ENCODE measurements around the gene YPEL3. TPM values are rescaled to one million over a fixed set of nuclear protein-coding genes. Genes with fewer than 3 reads are reported as not detected.

Gene YPEL3
- total RNA-seq, 2 donors from 2014 or later, result 69.2 to 105 TPM

GRCh38 chr16:30049871-30050270, 46.1 kb downstream of the YPEL3 start:
- no peak overlapping the region for H3K27ac ChIP-seq
- no peaks in the 10 kb centered on the region for H3K9me3 ChIP-seq
- no peaks in the 10 kb centered on the region for H3K36me3 ChIP-seq
- DNase-seq (ENCODE audit: low spot score), result no peak
- TF ChIP-seq, protein P1, sequence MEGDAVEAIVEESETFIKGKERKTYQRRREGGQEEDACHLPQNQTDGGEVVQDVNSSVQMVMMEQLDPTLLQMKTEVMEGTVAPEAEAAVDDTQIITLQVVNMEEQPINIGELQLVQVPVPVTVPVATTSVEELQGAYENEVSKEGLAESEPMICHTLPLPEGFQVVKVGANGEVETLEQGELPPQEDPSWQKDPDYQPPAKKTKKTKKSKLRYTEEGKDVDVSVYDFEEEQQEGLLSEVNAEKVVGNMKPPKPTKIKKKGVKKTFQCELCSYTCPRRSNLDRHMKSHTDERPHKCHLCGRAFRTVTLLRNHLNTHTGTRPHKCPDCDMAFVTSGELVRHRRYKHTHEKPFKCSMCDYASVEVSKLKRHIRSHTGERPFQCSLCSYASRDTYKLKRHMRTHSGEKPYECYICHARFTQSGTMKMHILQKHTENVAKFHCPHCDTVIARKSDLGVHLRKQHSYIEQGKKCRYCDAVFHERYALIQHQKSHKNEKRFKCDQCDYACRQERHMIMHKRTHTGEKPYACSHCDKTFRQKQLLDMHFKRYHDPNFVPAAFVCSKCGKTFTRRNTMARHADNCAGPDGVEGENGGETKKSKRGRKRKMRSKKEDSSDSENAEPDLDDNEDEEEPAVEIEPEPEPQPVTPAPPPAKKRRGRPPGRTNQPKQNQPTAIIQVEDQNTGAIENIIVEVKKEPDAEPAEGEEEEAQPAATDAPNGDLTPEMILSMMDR (IDR thresholded peaks at IDR 0.05), result no peak
- peaks cover 7 to 9% of the 10 kb centered on the region in 2 donors for H3K4me1 ChIP-seq (ENCODE audit: control insufficient read depth in 1 of 2, low read depth in 2 of 2)
- H3K27me3 ChIP-seq (replicated peaks; ENCODE audit: insufficient read depth), result no peaks in the 10 kb centered on the region
- H3K4me3 ChIP-seq, result no peak overlapping the region
- no peak for ATAC-seq (ENCODE audit: insufficient number of reproducible peaks, low FRiP score, low read depth)

DNA sequence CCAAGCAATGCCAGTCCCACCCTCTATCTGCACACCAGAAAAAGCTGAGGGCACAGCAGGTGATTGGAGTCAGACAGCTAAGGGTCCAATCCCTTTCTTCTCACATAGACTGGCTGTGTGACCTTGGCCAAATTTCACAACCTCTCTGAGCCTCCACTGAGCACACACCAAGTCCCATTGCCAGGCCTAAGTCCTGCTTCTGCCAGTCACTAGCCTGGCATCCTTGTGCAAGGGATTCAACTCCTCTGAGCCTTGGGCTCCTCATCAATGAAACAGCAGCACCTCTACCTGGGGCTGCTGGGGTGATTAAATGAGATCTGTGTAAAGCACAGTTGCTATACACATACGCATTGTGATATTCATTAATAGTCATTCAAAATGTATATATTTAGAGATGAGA, 49.4 kb downstream of the YPEL3 start:
- no peak overlapping the region for H3K27ac ChIP-seq
- no peaks in the 10 kb centered on the region for H3K36me3 ChIP-seq
- no peak overlapping the region for H3K4me3 ChIP-seq
- no peaks in the 10 kb centered on the region for H3K9me3 ChIP-seq
- TF ChIP-seq, protein P1 (IDR thresholded peaks at IDR 0.05), result no peak
- no peak for ATAC-seq (ENCODE audit: insufficient number of reproducible peaks, low FRiP score, low read depth)
- H3K27me3 ChIP-seq (replicated peaks; ENCODE audit: insufficient read depth), result no peaks in the 10 kb centered on the region
- H3K4me1 ChIP-seq (ENCODE audit: control insufficient read depth in 1 of 2, low read depth in 2 of 2), result no peaks in the 10 kb centered on the region
- no peak for DNase-seq (ENCODE audit: low spot score)

DNA sequence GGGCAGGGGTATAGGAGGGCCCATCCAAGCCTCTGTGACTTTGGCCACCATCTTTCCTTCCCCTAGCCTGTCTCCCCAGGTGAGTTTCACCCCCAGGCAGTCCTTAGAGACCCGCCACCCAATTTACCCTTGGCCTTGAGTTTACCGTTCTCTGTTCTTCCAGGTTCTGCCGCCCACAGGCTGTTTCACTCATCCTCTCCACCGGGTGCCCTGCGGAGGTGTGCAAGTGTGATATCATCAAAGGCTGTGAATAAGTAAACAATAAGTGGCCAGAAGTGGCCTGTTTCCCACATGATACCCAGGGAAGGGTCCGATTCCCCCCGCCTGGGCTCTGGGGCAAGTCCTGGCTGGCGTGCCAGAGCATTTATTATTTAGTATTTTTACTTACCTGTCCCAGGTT, 49.8 kb downstream of the YPEL3 start:
- Histone ChIP-seq H3K9me3 (no peaks in the 10 kb centered on the region), H3K4me3 (no peak overlapping the region), H3K27me3 (replicated peaks; ENCODE audit: insufficient read depth) (no peaks in the 10 kb centered on the region), H3K4me1 (ENCODE audit: control insufficient read depth in 1 of 2, low read depth in 2 of 2) (no peaks in the 10 kb centered on the region), H3K27ac (no peak overlapping the region), H3K36me3 (no peaks in the 10 kb centered on the region)
- no peak for ATAC-seq (ENCODE audit: insufficient number of reproducible peaks, low FRiP score, low read depth)
- TF ChIP-seq, protein P1 (IDR thresholded peaks at IDR 0.05), result no peak
- DNase-seq (ENCODE audit: low spot score), result no peak

Other genes with a start within 250 kb of the YPEL3 start
- gene CDIPT, start 233.0 kb downstream of the YPEL3 start, total RNA-seq, result 100 to 1,000 TPM in 1 of 2 donors, 10 to 100 TPM in 1; 92.1 to 107 TPM
- gene SEZ6L2, start 196.7 kb downstream of the YPEL3 start, total RNA-seq, result 1 to 10 TPM in 1 of 2 donors, under 1 TPM in 1; 0.63 to 1.4 TPM
- under 1 TPM in 1 of 2 donors, not detected in 1; 0.27 TPM for gene ASPHD1, start 195.7 kb downstream of the YPEL3 start, total RNA-seq
- gene KCTD13, start 170.0 kb downstream of the YPEL3 start, total RNA-seq, result 10 to 100 TPM; 29.2 to 37.1 TPM
- 100 to 1,000 TPM in 1 of 2 donors, 10 to 100 TPM in 1; 79.7 to 161 TPM for gene TMEM219, start 134.1 kb downstream of the YPEL3 start, total RNA-seq
- 10 to 100 TPM; 54.6 to 55.0 TPM for gene TAOK2, start 122.3 kb downstream of the YPEL3 start, total RNA-seq
- gene HIRIP3, start 100.6 kb downstream of the YPEL3 start, total RNA-seq, result 10 to 100 TPM in 1 of 2 donors, 1 to 10 TPM in 1; 6.1 to 17.7 TPM
- gene INO80E, start 100.0 kb downstream of the YPEL3 start, total RNA-seq, result 10 to 100 TPM; 67.4 to 81.8 TPM
- gene DOC2A, start 85.2 kb downstream of the YPEL3 start, total RNA-seq, result under 1 TPM in 1 of 2 donors, not detected in 1; 0.56 TPM
- gene C16orf92, start 73.0 kb downstream of the YPEL3 start, total RNA-seq, result not detected
- gene TLCD3B, start 64.9 kb downstream of the YPEL3 start, total RNA-seq, result not detected
- 100 to 1,000 TPM; 569 to 841 TPM for gene ALDOA, start 30.5 kb downstream of the YPEL3 start, total RNA-seq
- 10 to 100 TPM; 37.7 to 54.2 TPM for gene PPP4C, start 20.2 kb downstream of the YPEL3 start, total RNA-seq
- under 1 TPM in 1 of 2 donors, not detected in 1; 0.56 TPM for gene TBX6, start 4.3 kb downstream of the YPEL3 start, total RNA-seq
- gene GDPD3, start 17.3 kb upstream of the YPEL3 start, total RNA-seq, result 1 to 10 TPM; 4.6 to 6.0 TPM
- 100 to 1,000 TPM in 1 of 2 donors, 10 to 100 TPM in 1; 41.3 to 108 TPM for gene MAPK3, start 27.0 kb upstream of the YPEL3 start, total RNA-seq
- 10 to 100 TPM; 78.1 to 87.8 TPM for gene CORO1A, start 87.4 kb upstream of the YPEL3 start, total RNA-seq
- gene BOLA2B, start 97.5 kb upstream of the YPEL3 start, total RNA-seq, result 100 to 1,000 TPM in 1 of 2 donors, 10 to 100 TPM in 1; 83.4 to 224 TPM
- 10 to 100 TPM; 20.1 to 43.6 TPM for gene SLX1A, start 97.7 kb upstream of the YPEL3 start, total RNA-seq
- 10 to 100 TPM; 11.1 to 15.6 TPM for gene SULT1A3, start 103.0 kb upstream of the YPEL3 start, total RNA-seq
- 10 to 100 TPM in 1 of 2 donors, 1 to 10 TPM in 1; 6.5 to 14.0 TPM for gene NPIPB13, start 152.3 kb upstream of the YPEL3 start, total RNA-seq

Measured in thoracic aorta (tissue), 2 donors.